T-helper 2 cell treated with Interferon-gamma antibody and Interleukin-4, amounts not matched to agents 100 ng/mL and 5 ng/mL, for 36 hours (primary cell): ENCODE data around the gene TAF1B. TPM values are rescaled to one million over a fixed set of nuclear protein-coding genes. Genes with fewer than 3 reads are reported as not detected.

ENCODE experiments used
- intact Hi-C: fragments of 100-400 bp; cut with micrococcal nuclease; formaldehyde crosslinking; loops from one replicate; pipeline ENCODE4 v1.15.1; 2023
- total RNA-seq: library from RNA; stranded (reverse); gene quantifications from 2 replicates; pipeline ENCODE4 v1.2.3, GENCODE V29; 2022

Gene TAF1B
- total RNA-seq, 1 donor from 2014 or later, result 48.3 TPM

DNA sequence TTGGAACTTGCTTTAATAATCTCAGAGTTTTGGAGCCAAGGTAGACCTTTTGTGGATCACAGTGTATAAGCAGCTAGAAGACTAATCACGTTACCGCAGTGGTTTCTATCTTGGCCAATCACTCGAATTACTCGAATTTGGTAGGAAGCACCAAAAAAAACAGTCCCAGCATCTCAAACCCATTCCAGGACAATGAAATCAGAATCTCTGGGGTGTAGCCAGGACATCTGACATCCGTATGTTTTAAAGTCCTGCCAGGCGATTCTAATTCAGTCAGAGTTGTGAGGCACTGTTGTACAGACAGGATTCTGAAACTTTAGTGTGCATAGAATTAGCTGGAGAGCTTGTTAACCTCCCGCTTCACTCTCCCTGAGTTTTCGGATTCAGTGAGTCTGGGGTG is 139.0 kb downstream of the TAF1B start:
- intact Hi-C loops, result no loop called here

DNA sequence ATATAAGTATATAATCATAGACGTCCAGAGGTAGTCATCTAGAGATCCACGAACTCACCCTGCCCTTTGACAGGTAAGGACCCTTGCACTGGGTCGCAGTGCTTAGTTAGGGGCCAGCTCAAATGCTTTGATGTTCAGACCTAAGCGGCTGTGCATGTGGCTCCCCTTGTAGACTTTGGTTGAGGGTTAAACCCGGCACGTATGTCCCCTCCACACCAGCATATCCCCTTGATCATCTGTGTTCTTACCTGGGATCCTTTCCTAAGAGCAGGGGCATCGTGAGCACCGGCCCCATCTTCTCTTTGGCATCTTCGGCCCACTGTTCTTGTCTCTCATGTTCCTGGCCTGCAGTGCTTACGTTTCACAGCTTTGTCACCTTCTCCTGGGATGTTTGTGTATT is 139.6 kb downstream of the TAF1B start:
- intact Hi-C loops, result no loop called here

DNA sequence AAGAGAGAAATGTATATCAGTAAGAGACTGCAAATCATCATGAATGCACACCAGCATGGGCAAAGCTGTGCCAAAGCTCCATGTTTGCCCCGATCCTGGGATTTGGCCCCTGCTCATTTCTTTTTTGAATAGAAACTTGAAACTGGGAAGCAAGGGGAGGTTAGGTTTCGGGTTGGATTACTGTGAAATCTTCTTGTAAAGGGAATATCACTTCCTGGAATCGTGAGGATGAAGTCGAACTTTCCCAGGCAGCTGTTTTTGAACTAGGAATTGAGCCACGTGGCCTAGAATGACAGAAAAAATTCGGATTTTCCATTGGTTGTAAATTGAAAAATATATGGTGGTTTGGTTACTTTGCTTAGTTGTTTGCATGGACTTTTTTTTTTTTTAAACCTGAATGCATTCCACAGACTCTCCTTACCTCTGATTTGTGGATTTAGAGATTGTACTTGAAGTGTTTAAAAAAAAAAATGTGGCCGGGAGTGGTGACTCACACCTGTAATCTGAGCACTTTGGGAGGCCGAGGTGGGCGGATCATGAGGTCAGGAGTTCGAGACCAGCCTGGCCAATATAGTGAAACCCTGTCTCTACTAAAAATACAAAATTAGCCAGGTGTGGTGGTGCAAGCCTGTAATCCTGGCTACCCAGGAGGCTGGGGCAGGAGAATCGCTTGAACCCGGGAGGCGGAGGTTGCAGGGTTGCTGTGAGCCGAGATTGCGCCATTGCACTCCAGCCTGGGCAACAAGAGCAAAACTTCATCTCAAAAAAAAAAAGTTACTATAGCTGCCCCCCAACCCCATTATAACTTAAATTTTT is 140.3 kb downstream of the TAF1B start:
- intact Hi-C loops, result loop anchor here (1.0 kb wide), 1 partner anchor 65 kb away; no protein-coding TSS in a partner anchor

Other genes with a start within 250 kb of the TAF1B start
- 277 and 286 TPM in 2 replicates for gene YWHAQ, start 212.5 kb upstream of the TAF1B start, total RNA-seq
- 0.75 and 1.0 TPM in 2 replicates for gene GRHL1, start 108.2 kb downstream of the TAF1B start, total RNA-seq
- 9.6 and 10.6 TPM in 2 replicates for gene KLF11, start 200.1 kb downstream of the TAF1B start, total RNA-seq
- gene CYS1, start 236.9 kb downstream of the TAF1B start, total RNA-seq, result 0.70 and 0.73 TPM in 2 replicates